ENCODE measurements around the gene USP7.

The USP7 gene

GRCh38 chr16:8962393-8963009, 1.2 kb downstream of the USP7 start:
- no peaks in the 10 kb centered on the region for H3K9me3 ChIP-seq
- TF ChIP-seq Cebpa-rat (IDR thresholded peaks at IDR 0.05): no peak
- H3K9ac ChIP-seq: peak overlapping the region; percentile 98
- H3K4me3 ChIP-seq: peak overlapping the region; percentile 97
- peak overlapping the region; percentile 99 for H3K27ac ChIP-seq
- H3K36me3 ChIP-seq: no peaks in the 10 kb centered on the region
- peak overlapping the region; percentile 89 for H3K4me2 ChIP-seq
- H4K20me1 ChIP-seq: peaks cover 56% of the 10 kb centered on the region
- peaks cover 51% of the 10 kb centered on the region for H3K4me1 ChIP-seq
- no peaks in the 10 kb centered on the region for H3K27me3 ChIP-seq

- H3K9ac ChIP-seq: peak overlapping the region; percentile 98
- H3K4me1 ChIP-seq: peaks cover 57% of the 10 kb centered on the region
- H3K9me3 ChIP-seq: no peaks in the 10 kb centered on the region
- no peak for TF ChIP-seq Cebpa-rat (IDR thresholded peaks at IDR 0.05)
- H3K27ac ChIP-seq: peak overlapping the region; percentile 99
- peaks cover 62% of the 10 kb centered on the region for H4K20me1 ChIP-seq
- H3K36me3 ChIP-seq: no peaks in the 10 kb centered on the region
- peak overlapping the region; percentile 89 for H3K4me2 ChIP-seq
- H3K4me3 ChIP-seq: peak overlapping the region; percentile 97
- no peaks in the 10 kb centered on the region for H3K27me3 ChIP-seq
Observed at GRCh38 chr16:8961811-8962390, 1.8 kb downstream of the USP7 start.

- H3K4me2 ChIP-seq: peak overlapping the region; percentile 89
- H3K9ac ChIP-seq: peak overlapping the region; percentile 98
- H3K9me3 ChIP-seq: no peaks in the 10 kb centered on the region
- no peaks in the 10 kb centered on the region for H3K36me3 ChIP-seq
- peaks cover 73% of the 10 kb centered on the region for H4K20me1 ChIP-seq
- peak overlapping the region; percentile 97 for H3K4me3 ChIP-seq
- no peaks in the 10 kb centered on the region for H3K27me3 ChIP-seq
- peak overlapping the region; percentile 29 for H3K27ac ChIP-seq
- TF ChIP-seq Cebpa-rat (IDR thresholded peaks at IDR 0.05): no peak
- peaks cover 69% of the 10 kb centered on the region for H3K4me1 ChIP-seq
Observed at GRCh38 chr16:8960788-8961109, 3.0 kb downstream of the USP7 start.

GRCh38 chr16:8959921-8960787, 3.6 kb downstream of the USP7 start:
- H4K20me1 ChIP-seq: peaks cover 79% of the 10 kb centered on the region
- H3K9ac ChIP-seq: peak overlapping the region; percentile 98
- peak overlapping the region; percentile 89 for H3K4me2 ChIP-seq
- peaks cover 75% of the 10 kb centered on the region for H3K4me1 ChIP-seq
- H3K4me3 ChIP-seq: peak overlapping the region; percentile 97
- no peaks in the 10 kb centered on the region for H3K27me3 ChIP-seq
- no peak for TF ChIP-seq Cebpa-rat (IDR thresholded peaks at IDR 0.05)
- H3K36me3 ChIP-seq: no peaks in the 10 kb centered on the region
- H3K27ac ChIP-seq: peak overlapping the region; percentile 29
- H3K9me3 ChIP-seq: no peaks in the 10 kb centered on the region

GRCh38 chr16:8958344-8959167, 5.2 kb downstream of the USP7 start:
- Histone ChIP-seq H3K4me3 (peak overlapping the region; percentile 19; the same call in 1 of the 2 replicates), H3K27me3 (no peaks in the 10 kb centered on the region), H3K27ac (peak overlapping the region; percentile 28), H3K9ac (peak overlapping the region; percentile 65), H4K20me1 (peaks cover 94% of the 10 kb centered on the region), H3K4me1 (peaks cover 81% of the 10 kb centered on the region), H3K9me3 (no peaks in the 10 kb centered on the region), H3K36me3 (peaks cover 8% of the 10 kb centered on the region; the same call in 1 of the 2 replicates), H3K4me2 (peak overlapping the region; percentile 89)
- no peak for TF ChIP-seq Cebpa-rat (IDR thresholded peaks at IDR 0.05)

GRCh38 chr16:8957509-8958157, 6.1 kb downstream of the USP7 start:
- Histone ChIP-seq H3K4me3 (no peak overlapping the region), H3K4me1 (peaks cover 90% of the 10 kb centered on the region), H3K4me2 (peak overlapping the region; percentile 89), H3K9me3 (no peaks in the 10 kb centered on the region), H3K36me3 (peaks cover 14% of the 10 kb centered on the region), H3K27me3 (no peaks in the 10 kb centered on the region), H4K20me1 (peaks cover 99% of the 10 kb centered on the region), H3K27ac (peak overlapping the region; percentile 28), H3K9ac (peak overlapping the region; percentile 65; the same call in 1 of the 2 replicates)
- TF ChIP-seq Cebpa-rat (IDR thresholded peaks at IDR 0.05): no peak

- Histone ChIP-seq H3K4me1 (peaks cover 95% of the 10 kb centered on the region), H3K4me2 (peak overlapping the region; percentile 89), H3K9me3 (no peaks in the 10 kb centered on the region), H3K4me3 (no peak overlapping the region), H3K27me3 (no peaks in the 10 kb centered on the region), H4K20me1 (peaks cover 99% of the 10 kb centered on the region), H3K9ac (no peak overlapping the region), H3K36me3 (peaks cover 20% of the 10 kb centered on the region), H3K27ac (no peak overlapping the region)
- no peak for TF ChIP-seq Cebpa-rat (IDR thresholded peaks at IDR 0.05)
Observed at GRCh38 chr16:8957063-8957397, 6.7 kb downstream of the USP7 start.

- no peak overlapping the region for H3K4me3 ChIP-seq
Observed at GRCh38 chr16:8956265-8957062, 7.2 kb downstream of the USP7 start.

More at GRCh38 chr16:8956265-8957062, 7.2 kb downstream of the USP7 start:
- no peaks in the 10 kb centered on the region for H3K27me3 ChIP-seq
- peak overlapping the region; percentile 89 for H3K4me2 ChIP-seq
- no peaks in the 10 kb centered on the region for H3K9me3 ChIP-seq
- no peak for TF ChIP-seq Cebpa-rat (IDR thresholded peaks at IDR 0.05)
- H3K9ac ChIP-seq: no peak overlapping the region
- peaks cover 20% of the 10 kb centered on the region for H3K36me3 ChIP-seq
- H3K27ac ChIP-seq: no peak overlapping the region
- peaks cover 95% of the 10 kb centered on the region for H3K4me1 ChIP-seq
- H4K20me1 ChIP-seq: peaks cover 99% of the 10 kb centered on the region
